Stimulated activated CD4-positive, alpha-beta T cell treated with anti-CD3 and anti-CD28 coated beads, Interleukin-1b, Interleukin-23, amount 100 ng/mL, for 48 hours (primary cell): ENCODE measurements around the gene TMIGD1.

Source experiments
- DNase-seq: peaks from one replicate; pipeline ENCODE4 v3.0.0-alpha.2; 2020

Gene TMIGD1

GRCh38 chr17:30333503-30334360 lies at the start of gene TMIGD1:
TSS of gene TMIGD1 (minus strand) at chr17:30334057. CDS start at chr17:30332133, 1,924 bp downstream.
- DNase-seq: no peak

- no peak for DNase-seq
These were observed 48.5 kb upstream of the TMIGD1 start for GRCh38 chr17:30382345-30382744.

GRCh38 chr17:30381340-30381659 lies 47.4 kb upstream of the TMIGD1 start:
- no peak for DNase-seq

- no peak for DNase-seq
These were observed 46.9 kb upstream of the TMIGD1 start for GRCh38 chr17:30380643-30381339.

- no peak for DNase-seq
These were observed 46.1 kb upstream of the TMIGD1 start for GRCh38 chr17:30379903-30380381.

GRCh38 chr17:30379303-30379902 lies 45.5 kb upstream of the TMIGD1 start:
- DNase-seq: peak; percentile 24

- DNase-seq: peak; percentile 96
These were observed 45.0 kb upstream of the TMIGD1 start, which contains the start of gene CPD for GRCh38 chr17:30378825-30379302. TSS of gene CPD (plus strand) at chr17:30378927. CDS start at chr17:30378981, 54 bp downstream.

- peak; percentile 58 for DNase-seq
These were observed 44.5 kb upstream of the TMIGD1 start for GRCh38 chr17:30378241-30378824.

GRCh38 chr17:30377574-30378240 lies 43.9 kb upstream of the TMIGD1 start:
- DNase-seq: no peak

GRCh38 chr17:30376621-30377452 lies 43.0 kb upstream of the TMIGD1 start:
- DNase-seq: peak; percentile 73

- no peak for DNase-seq
These were observed 41.8 kb upstream of the TMIGD1 start for GRCh38 chr17:30375661-30376060.

GRCh38 chr17:30372755-30373154 lies 38.9 kb upstream of the TMIGD1 start:
- peak; percentile 52 for DNase-seq

- DNase-seq: no peak
These were observed 36.1 kb upstream of the TMIGD1 start for GRCh38 chr17:30369995-30370394.

GRCh38 chr17:30368912-30369720 lies 35.3 kb upstream of the TMIGD1 start:
- DNase-seq: no peak

GRCh38 chr17:30366536-30366935 lies 32.7 kb upstream of the TMIGD1 start:
- no peak for DNase-seq

GRCh38 chr17:30363715-30364202 lies 29.9 kb upstream of the TMIGD1 start:
- peak; percentile 95 for DNase-seq

- DNase-seq: no peak
These were observed 28.0 kb upstream of the TMIGD1 start for GRCh38 chr17:30361766-30362279.

GRCh38 chr17:30360086-30360808 lies 26.4 kb upstream of the TMIGD1 start:
- no peak for DNase-seq

- no peak for DNase-seq
These were observed 24.4 kb upstream of the TMIGD1 start for GRCh38 chr17:30358055-30358760.
